ENCODE data around the gene COMT.

The COMT gene

GRCh38 chr22:19970031-19970478, 28.5 kb downstream of the COMT start:
- no peak for DNase-seq (ENCODE audit: low spot score)

GRCh38 chr22:19970479-19971275, 29.1 kb downstream of the COMT start:
- DNase-seq (ENCODE audit: low spot score): peak; percentile 87

GRCh38 chr22:19971276-19972124, 29.9 kb downstream of the COMT start:
- no peak for DNase-seq (ENCODE audit: low spot score)

- DNase-seq (ENCODE audit: low spot score): no peak
Measured at GRCh38 chr22:19972251-19972650, 30.7 kb downstream of the COMT start.

GRCh38 chr22:19972652-19973550, 31.3 kb downstream of the COMT start:
- no peak for DNase-seq (ENCODE audit: low spot score)

- no peak for DNase-seq (ENCODE audit: low spot score)
Measured at GRCh38 chr22:19973551-19974267, 32.1 kb downstream of the COMT start.

- peak; percentile 85 for DNase-seq (ENCODE audit: low spot score)
Measured at GRCh38 chr22:19974268-19974861, 32.8 kb downstream of the COMT start.

GRCh38 chr22:19974935-19975706, 33.5 kb downstream of the COMT start:
- DNase-seq (ENCODE audit: low spot score): no peak

GRCh38 chr22:19975707-19976035, 34.1 kb downstream of the COMT start:
- DNase-seq (ENCODE audit: low spot score): no peak

GRCh38 chr22:19976671-19977070, 35.1 kb downstream of the COMT start:
- DNase-seq (ENCODE audit: low spot score): no peak

GRCh38 chr22:19977296-19978243, 36.0 kb downstream of the COMT start:
- DNase-seq (ENCODE audit: low spot score): no peak

- no peak for DNase-seq (ENCODE audit: low spot score)
Measured at GRCh38 chr22:19978748-19979147, 37.2 kb downstream of the COMT start.

GRCh38 chr22:19979712-19980493, 38.3 kb downstream of the COMT start:
- no peak for DNase-seq (ENCODE audit: low spot score)

GRCh38 chr22:19980766-19981165, 39.2 kb downstream of the COMT start:
- DNase-seq (ENCODE audit: low spot score): no peak

GRCh38 chr22:19981171-19981960, 39.8 kb downstream of the COMT start:
- no peak for DNase-seq (ENCODE audit: low spot score)

- no peak for DNase-seq (ENCODE audit: low spot score)
Measured at GRCh38 chr22:19981961-19982920, 40.7 kb downstream of the COMT start.

All from ecto neural progenitor cell (in vitro differentiated cells).